HS-5 (cell line): ENCODE measurements around the gene NLGN2.

Source experiments
- DNase-seq: peaks from one replicate; pipeline ENCODE4 v3.0.0-alpha.2; 2012; ENCODE audit warnings: low read depth

NLGN2 gene

GRCh38 chr17:7414837-7415236 lies 7.2 kb downstream of the NLGN2 start:
- no peak for DNase-seq

GRCh38 chr17:7415784-7416183 lies 8.1 kb downstream of the NLGN2 start:
- DNase-seq = no peak

GRCh38 chr17:7416323-7416722 lies 8.7 kb downstream of the NLGN2 start:
- DNase-seq = no peak

GRCh38 chr17:7417056-7417655 lies 9.5 kb downstream of the NLGN2 start:
- DNase-seq = no peak

DNA sequence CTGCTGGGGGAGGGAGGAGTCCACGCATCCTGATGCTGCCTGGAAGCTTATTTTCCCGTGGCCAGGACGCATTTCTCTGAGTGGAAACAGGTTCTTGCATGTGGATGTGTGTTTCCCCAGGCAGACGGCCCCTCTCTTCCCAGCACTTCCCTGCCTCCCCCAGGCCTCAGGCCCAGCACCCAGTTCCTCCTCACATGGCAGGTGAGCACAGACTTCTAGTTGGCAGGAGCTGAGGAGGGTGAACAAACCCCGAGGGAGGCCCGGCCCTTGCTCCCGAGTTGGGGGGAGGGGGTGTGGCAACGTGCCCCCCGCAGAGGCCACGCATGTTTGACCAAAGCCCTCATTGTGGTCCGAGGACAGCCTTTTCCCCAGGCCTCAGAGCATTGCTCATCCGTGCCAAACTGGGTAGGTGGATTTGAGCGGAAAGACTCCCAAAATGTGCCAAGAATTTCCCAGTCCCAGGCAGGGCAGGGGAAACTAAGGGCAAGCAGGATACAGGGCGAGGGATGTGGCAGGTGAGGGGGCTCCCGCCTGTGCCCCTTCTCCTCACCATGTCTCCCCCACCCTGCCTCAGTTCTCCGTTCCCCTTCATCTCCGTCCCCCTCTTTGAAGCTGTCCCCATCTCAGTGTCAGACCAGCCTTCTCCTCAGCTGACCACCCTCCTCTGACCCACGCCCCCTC lies 11.0 kb downstream of the NLGN2 start:
- no peak for DNase-seq

DNA sequence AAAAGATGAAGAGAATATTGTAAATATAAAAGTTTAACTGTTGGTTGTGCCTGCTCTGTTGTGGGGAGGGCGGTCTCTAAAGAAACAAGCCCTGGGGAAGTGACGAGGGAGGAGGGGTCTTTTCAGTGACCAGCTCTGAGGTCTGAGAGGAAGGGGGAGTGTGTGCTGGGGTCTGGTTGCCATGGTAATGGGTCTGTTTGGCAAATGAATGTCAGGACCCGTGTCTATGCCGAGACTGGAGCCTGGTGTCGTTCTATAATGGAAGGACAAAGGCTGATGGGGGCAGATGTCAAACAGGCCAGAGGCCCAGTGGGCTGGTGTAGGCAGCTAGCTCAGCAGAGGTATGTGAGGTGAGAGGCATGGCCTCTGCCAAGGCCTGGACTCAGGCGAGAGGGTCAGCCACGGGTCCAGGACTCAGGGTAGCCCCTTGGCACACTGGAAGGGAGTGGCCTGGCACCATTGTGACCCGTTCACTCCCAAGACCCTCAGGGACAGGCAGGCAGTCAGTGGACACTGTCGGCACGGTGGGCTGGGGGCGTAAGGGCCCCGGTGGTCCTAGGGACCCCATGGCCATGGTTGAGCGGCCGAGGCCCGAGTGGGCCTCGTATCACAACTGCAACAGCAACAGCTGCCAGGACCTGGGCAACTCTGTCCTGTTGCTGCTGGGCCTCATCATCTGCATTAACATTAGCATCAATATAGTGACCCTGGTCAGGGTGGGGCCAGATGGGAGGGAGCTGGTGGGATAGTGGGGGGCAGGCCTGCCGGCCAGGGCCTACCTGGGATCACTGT lies 12.4 kb downstream of the NLGN2 start, which contains the start of gene SPEM1:
TSS of gene SPEM1 (plus strand) at position 506 of the 792 bp plus-strand sequence. CDS start at position 567, 61 bp downstream.
- no peak for DNase-seq

GRCh38 chr17:7421186-7421585 lies 13.5 kb downstream of the NLGN2 start:
- DNase-seq = no peak

- no peak for DNase-seq
Observed at GRCh38 chr17:7423679-7424078, 16.0 kb downstream of the NLGN2 start.

- no peak for DNase-seq
Observed at GRCh38 chr17:7425316-7425715, 17.7 kb downstream of the NLGN2 start, which contains the start of gene SPEM2. TSS of gene SPEM2 (plus strand) at chr17:7425616. CDS start at chr17:7425689, 73 bp downstream.

DNA sequence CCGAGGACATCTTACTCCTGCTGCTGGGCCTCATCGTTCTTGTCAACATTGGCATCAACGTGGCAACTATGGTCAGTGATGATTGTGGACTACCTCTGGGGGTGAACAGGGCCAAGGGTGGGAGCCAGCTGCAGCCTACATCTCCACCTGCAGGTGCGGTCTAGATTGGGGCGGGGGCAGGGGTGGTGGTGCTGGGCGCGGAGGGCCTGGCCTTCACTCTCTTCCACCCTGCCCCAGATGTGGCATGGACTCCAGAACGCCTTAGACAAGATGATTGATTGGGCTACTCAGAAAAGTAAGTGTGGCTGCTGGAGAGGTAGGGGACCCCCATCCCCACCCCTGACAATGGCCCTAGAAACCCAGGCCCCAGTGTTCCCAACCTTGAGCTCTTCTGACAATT lies 18.1 kb downstream of the NLGN2 start:
- no peak for DNase-seq

DNA sequence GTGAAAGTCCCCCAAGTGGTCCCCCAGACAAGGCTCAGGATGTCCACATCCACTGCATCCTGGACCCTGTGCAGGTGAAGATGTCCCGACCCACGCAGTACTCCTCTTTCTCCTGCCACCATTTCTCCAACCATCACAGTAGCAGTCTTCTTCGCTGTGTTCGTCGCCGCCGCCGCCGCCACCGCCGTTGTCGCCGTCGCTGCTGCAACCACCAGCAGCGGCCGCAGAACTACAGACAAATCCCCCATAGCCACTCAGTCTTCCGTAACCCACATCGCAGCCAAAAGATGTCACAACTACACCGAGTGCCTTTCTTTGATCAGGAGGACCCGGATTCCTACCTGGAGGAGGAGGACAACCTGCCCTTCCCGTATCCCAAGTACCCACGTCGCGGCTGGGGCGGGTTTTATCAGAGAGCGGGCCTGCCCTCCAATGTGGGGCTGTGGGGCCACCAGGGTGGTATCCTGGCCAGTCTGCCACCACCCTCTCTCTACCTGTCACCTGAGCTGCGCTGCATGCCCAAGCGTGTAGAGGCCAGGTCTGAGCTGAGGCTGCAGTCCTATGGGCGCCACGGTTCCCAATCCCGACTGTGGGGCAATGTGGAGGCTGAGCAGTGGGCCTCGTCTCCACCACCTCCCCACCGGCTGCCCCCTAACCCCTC lies 18.7 kb downstream of the NLGN2 start:
- DNase-seq = no peak

DNA sequence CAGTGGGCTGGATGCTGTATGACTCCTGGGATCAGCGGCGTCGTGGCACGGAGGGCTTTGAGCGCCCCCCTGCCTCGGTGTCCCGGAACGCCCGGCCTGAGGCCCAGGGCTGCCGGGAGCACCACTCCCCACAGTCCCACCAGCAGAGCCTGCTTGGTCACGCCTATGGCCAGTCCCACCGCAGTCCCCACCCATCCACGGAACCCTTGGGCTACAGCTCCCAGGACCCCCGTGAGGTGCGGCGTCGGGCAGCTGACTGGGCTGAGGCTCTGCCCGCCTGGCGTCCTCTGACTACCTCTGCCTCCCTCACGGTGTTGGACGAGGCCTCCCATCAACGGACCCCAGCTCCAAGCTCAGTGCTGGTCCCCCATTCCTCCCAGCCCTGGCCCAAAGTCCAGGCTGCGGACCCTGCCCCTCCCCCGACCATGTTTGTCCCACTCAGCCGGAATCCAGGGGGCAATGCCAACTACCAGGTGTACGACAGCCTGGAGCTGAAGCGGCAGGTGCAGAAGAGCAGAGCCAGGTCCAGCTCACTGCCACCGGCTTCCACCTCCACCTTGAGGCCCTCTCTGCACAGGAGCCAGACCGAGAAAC lies 19.3 kb downstream of the NLGN2 start:
- no peak for DNase-seq

- no peak for DNase-seq
Observed at GRCh38 chr17:7427549-7427948, 19.9 kb downstream of the NLGN2 start.

DNA sequence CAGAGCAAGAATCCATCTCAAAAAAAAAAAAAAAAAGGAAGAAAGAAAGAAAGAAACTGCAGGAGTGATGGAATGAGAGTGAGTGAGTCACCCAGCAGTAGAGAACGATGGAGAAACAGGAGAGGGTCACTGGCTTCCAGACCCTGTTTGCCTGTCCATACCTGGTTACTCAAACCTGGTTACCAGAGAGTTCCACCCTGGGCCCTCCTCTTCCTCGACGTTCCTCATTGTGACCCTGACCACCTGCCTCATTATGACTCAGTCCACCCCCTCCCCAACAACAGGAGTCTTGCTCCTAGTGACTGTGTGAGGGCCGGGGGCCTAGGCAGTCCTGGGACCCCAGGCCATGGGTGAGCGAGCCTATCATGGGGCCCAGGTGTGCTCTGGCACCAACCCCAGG lies 20.9 kb downstream of the NLGN2 start, which contains the start of gene SPEM3:
TSS of gene SPEM3 (plus strand) at position 301 of the 400 bp plus-strand sequence. CDS start at position 347, 46 bp downstream.
- DNase-seq = no peak

DNA sequence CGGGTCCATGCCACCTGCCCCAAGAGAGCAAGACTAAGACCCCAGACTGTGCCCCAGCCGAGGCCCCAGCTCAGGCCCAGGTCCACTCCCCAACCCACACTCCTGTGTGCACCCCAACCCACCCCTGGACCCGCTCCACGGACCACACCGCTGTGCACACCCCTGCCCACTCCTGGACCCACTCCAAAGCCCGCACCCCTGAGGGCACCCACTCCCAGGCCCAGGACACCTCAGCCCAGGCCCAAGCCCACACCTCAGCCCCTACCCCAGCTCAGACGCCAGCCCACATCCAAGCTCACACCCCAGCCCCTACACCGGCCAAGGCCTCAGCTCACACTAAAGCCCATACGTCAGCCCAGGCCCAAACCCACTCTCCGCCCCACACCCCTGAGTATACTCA lies 22.1 kb downstream of the NLGN2 start:
- no peak for DNase-seq

DNA sequence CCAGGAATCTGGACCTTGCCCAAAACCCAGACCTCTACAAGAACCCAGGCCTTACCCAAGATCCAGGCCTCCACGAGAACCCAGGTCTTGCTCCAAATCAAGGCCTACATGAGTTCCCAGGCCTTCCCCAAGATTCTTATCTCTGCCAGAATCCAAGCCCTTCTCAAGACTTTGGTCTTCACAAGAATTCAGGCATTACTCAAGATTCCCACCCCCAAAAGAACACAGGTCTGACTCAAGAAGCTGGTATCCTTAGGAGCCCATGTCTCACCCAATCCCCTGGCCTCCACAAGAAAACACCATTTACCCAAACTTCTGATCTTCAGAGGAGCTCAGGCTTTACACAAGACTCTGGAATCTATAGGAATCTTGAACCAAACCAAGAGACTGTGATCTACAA lies 23.6 kb downstream of the NLGN2 start:
- no peak for DNase-seq

DNA sequence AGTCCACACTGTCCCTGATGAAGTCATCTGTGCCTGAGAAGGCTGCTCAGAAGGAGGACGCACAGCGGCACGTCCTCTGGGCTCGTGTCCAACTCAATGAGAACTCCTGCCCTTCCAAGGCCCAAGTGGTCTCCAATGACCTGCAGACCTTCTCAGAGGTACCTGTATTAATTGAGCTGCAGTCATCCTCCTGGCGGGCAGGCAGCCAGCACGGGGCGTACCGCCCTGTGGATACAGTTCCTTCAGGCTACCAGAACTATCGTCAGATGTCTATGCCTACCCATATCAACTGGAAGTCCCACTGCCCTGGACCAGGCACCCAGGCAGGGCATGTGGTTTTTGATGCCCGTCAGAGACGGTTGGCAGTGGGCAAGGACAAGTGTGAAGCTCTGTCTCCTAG lies 24.7 kb downstream of the NLGN2 start:
- no peak for DNase-seq

DNA sequence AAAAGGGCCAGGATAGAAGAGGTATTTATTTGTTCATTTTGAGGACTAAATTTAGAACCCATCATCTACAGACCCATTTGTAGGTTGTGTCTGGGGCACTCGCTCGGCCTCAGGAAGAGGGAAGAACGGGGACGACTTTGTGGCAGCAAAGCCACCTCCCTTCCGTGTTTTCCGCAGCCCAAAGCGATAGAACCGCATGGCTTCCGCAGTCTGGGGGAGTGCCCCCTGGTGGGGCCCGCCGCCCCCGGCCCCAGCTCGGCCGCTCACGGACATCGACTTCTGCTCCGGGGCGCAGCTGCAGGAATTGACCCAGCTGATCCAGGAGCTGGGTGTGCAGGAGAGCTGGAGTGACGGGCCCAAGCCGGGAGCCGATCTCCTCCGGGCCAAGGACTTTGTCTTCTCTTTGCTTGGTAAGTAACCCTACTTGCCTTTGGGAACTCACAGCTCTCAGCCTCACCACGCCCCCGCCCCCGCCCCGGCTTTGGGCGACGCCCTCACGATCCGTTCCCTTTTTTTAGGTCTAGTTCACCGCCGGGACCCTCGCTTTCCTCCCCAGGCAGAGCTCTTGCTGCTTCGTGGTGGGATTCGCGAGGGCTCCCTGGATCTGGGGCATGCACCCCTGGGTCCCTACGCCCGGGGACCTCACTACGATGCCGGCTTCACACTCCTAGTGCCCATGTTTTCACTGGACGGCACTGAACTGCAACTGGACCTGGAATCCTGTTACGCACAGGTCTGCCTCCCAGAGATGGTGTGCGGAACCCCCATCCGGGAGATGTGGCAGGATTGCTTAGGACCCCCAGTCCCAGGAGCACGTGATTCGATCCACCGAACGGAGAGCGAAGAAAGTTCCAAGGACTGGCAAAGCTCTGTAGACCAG lies 28.3 kb downstream of the NLGN2 start:
- DNase-seq = no peak

- DNase-seq = no peak
Observed at GRCh38 chr17:7436556-7437368, 29.1 kb downstream of the NLGN2 start.

GRCh38 chr17:7437369-7437863 lies 29.8 kb downstream of the NLGN2 start:
- no peak for DNase-seq
